ENCODE results near the gene LRRN2.

Gene LRRN2

GRCh38 chr1:204706838-204707509, 21.4 kb upstream of the LRRN2 start:
- H3K9me3 Mint-ChIP-seq, result no peaks in the 10 kb centered on the region
- peaks cover 11% of the 10 kb centered on the region for H3K4me1 Mint-ChIP-seq
- no peak overlapping the region for H3K4me3 Mint-ChIP-seq
- ATAC-seq (ENCODE audit: low read depth) (no peak), DNase-seq (ENCODE audit: low spot score in 2 of 2) (no peak)
- peaks cover 21% of the 10 kb centered on the region for H3K27me3 Mint-ChIP-seq
- H3K36me3 Mint-ChIP-seq, result no peaks in the 10 kb centered on the region
- H3K27ac Mint-ChIP-seq, result no peak overlapping the region

DNA sequence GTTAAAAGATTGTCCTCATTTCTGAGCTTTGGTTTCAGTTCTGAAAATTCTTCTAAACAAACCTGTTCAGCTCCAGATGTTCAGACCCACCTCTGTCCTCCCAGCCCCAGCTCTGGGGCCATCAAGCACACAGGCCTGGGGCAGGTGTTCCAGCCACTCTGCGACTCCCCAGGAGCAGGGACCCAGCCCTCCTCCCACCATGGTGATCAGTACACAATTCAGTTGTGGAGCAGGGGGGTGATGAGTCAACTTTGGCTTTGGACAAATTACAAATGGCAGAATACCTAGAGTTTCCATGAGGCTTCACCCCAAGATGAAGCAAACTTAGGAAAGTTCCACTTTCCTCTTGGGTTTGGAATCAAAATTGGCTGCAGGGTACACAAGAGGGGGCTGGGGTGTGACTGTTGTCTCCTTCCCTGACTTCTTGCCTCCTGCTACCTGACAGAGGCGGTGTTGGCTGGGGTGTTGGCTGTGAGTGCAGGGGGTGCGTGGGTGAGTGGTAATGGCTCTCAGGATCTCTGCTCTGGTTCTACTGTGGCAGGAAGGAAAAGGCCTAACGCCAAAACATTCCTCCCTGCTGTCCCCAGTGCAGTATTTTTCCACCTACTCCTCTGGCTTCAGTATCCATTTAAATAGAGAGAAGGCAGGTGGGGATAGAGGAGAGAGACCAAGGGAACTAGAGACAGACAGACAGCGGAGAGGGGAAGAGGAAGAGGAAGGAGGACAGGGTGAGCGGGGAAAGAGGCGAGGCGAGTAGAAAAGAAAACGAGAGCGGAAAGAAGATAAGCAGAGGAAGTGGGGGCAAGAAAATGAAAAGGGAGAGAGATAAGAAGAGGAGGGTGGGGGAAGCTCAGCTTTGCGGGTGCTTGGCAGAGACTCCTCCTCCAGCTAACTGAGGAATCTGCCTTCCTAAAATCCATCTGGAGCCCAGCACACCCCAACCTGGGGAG, 20.6 kb upstream of the LRRN2 start:
- no peak for ATAC-seq (ENCODE audit: low read depth)

GRCh38 chr1:204705493-204705811, 19.9 kb upstream of the LRRN2 start:
- Mint-ChIP-seq H3K9me3 (no peaks in the 10 kb centered on the region), H3K27me3 (peaks cover 18% of the 10 kb centered on the region), H3K36me3 (no peaks in the 10 kb centered on the region), H3K4me1 (peaks cover 9% of the 10 kb centered on the region), H3K27ac (no peak overlapping the region), H3K4me3 (no peak overlapping the region)
- no peak for DNase-seq (ENCODE audit: low spot score in 2 of 2)
- ATAC-seq (ENCODE audit: low read depth), result no peak

More for the DNA sequence above, 20.6 kb upstream of the LRRN2 start:
- Mint-ChIP-seq H3K4me1 (peaks cover 9% of the 10 kb centered on the region), H3K9me3 (no peaks in the 10 kb centered on the region), H3K27me3 (peaks cover 19% of the 10 kb centered on the region), H3K27ac (no peak overlapping the region), H3K4me3 (peak overlapping the region; percentile 12), H3K36me3 (no peaks in the 10 kb centered on the region)
- DNase-seq (ENCODE audit: low spot score in 2 of 2), result no peak

GRCh38 chr1:204704794-204705492, 19.4 kb upstream of the LRRN2 start:
- ATAC-seq (ENCODE audit: low read depth) (no peak), DNase-seq (ENCODE audit: low spot score in 2 of 2) (no peak)
- peaks cover 18% of the 10 kb centered on the region for H3K27me3 Mint-ChIP-seq
- H3K4me1 Mint-ChIP-seq, result peaks cover 9% of the 10 kb centered on the region
- H3K27ac Mint-ChIP-seq, result no peak overlapping the region
- H3K9me3 Mint-ChIP-seq, result no peaks in the 10 kb centered on the region
- no peaks in the 10 kb centered on the region for H3K36me3 Mint-ChIP-seq
- no peak overlapping the region for H3K4me3 Mint-ChIP-seq

DNA sequence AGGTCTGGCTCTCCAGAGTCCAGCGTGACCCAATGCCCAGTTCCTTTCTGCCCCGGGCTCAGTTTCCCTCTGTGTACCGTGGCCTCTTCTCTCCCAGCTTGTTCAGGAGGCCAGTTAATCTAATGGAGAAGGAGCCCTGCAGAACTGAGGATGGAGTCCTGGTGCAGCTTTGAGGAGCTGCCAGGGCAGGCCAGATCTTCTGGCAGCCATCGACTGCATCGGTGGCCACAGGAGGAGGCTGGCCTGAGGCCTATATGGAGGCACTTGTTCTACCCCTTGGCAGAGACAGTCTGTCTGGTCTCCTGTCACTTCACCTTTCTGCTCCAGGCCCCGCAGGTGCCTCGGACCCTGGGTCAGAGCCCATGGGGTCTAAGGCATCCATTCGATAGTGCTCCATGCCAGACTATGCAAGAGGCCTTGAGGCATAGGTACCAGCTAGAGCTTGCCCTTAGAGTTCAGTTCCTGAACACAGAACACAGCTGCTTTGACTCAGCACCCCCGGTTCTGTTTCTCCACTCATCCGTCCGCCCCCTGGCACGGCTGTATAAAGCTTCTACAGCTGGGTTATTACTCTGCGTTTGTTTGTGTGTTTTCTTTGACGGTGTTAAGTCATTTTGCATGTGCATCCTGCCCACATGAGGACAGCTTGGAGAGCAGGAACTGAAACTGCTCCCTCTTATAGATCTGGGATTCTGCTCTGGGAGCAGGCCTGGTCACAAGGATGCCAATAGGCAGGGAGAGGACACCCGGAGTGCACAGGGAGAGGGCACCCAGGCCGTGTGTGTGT, 18.5 kb upstream of the LRRN2 start:
- Mint-ChIP-seq H3K4me3 (no peak overlapping the region), H3K36me3 (no peaks in the 10 kb centered on the region), H3K27ac (no peak overlapping the region), H3K27me3 (peaks cover 18% of the 10 kb centered on the region), H3K4me1 (peaks cover 9% of the 10 kb centered on the region), H3K9me3 (no peaks in the 10 kb centered on the region)
- ATAC-seq (ENCODE audit: low read depth), result no peak
- no peak for DNase-seq (ENCODE audit: low spot score in 2 of 2)

GRCh38 chr1:204703268-204703664, 17.7 kb upstream of the LRRN2 start:
- peaks cover 9% of the 10 kb centered on the region for H3K4me1 Mint-ChIP-seq
- no peaks in the 10 kb centered on the region for H3K36me3 Mint-ChIP-seq
- DNase-seq (ENCODE audit: low spot score in 2 of 2) (no peak), ATAC-seq (ENCODE audit: low read depth) (no peak)
- H3K27me3 Mint-ChIP-seq, result peaks cover 19% of the 10 kb centered on the region
- H3K4me3 Mint-ChIP-seq, result no peak overlapping the region
- no peaks in the 10 kb centered on the region for H3K9me3 Mint-ChIP-seq
- no peak overlapping the region for H3K27ac Mint-ChIP-seq

DNA sequence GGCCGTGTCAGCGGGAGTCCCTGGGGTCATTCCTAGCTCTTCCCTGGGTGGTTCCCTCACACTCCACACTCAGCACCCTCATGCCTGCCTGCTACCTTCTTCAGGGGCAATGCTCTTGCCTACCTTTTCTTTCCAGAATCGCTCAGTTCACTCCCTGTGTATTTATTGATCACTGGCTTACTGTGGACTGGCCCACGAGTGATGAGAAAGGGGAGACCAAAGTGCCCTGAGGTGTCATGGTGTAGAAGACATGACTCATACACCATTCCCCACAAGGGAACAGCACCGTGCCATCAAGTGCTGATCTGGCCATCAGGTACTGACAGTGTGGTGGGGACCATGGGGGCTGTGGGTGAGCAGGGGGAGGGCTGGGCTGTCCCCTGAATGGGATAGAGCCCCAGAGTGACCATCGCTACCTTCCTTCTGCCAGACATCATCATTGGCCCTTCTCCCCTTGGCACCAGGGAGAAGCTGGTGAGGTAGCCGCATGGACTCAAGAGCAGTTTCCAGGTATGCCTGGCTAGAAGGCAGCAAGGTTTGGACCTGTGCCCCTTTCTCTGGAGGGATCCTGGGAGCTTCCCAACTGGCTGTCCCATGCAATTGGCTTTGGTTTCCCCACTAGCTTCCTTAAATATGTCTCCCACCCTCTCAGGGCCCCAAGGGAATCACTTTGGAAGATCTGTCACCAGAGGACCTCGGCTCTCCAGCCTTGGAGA, 17.2 kb upstream of the LRRN2 start:
- Mint-ChIP-seq H3K27me3 (peaks cover 16% of the 10 kb centered on the region), H3K4me3 (no peak overlapping the region), H3K27ac (no peak overlapping the region), H3K4me1 (peaks cover 9% of the 10 kb centered on the region), H3K9me3 (no peaks in the 10 kb centered on the region), H3K36me3 (no peaks in the 10 kb centered on the region)
- no peak for ATAC-seq (ENCODE audit: low read depth)
- no peak for DNase-seq (ENCODE audit: low spot score in 2 of 2)

DNA sequence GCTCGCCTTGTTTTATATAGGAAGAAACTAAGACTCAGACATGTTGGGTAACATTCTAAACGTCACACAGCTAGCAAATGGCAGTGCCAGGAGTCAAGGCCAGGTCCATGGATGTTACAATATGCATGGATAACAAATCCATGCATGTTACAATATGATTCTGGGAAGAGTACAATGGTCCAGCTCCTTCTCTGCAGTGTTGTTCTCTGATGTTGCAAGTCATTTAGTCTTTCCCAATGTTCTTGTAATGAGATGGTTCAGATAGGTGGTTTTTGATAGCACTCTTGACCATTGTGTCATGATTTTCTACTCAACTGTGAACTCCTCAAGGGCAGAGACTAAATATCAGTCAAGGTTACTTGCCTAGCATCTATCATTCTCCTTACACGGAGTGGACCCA, 15.7 kb upstream of the LRRN2 start:
- DNase-seq (ENCODE audit: low spot score in 2 of 2), result no peak
- H3K27me3 Mint-ChIP-seq, result peaks cover 17% of the 10 kb centered on the region
- H3K36me3 Mint-ChIP-seq, result no peaks in the 10 kb centered on the region
- no peak for ATAC-seq (ENCODE audit: low read depth)
- H3K9me3 Mint-ChIP-seq, result no peaks in the 10 kb centered on the region
- no peak overlapping the region for H3K27ac Mint-ChIP-seq
- H3K4me1 Mint-ChIP-seq, result peaks cover 5% of the 10 kb centered on the region
- no peak overlapping the region for H3K4me3 Mint-ChIP-seq

DNA sequence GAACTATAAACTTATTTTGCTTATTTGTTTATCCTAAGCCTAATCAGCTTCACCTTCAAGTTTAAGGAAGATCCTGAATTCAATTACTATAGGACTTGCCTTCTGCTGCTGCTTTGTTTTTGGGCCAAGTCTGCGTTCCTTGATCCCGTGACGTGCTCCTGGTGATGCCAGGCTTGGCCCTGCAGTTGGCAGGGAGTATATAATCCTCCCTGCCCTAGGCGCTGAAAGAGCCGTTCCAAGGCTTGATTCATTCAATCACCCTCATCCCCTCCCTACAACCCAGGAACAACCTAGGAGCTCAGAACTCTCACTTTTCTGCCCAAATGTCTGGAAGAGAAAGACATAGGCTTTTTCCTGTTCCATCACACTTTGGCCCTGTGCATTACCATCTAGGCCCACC, 12.4 kb upstream of the LRRN2 start:
- no peaks in the 10 kb centered on the region for H3K4me1 Mint-ChIP-seq
- ATAC-seq (ENCODE audit: low read depth), result no peak
- DNase-seq (ENCODE audit: low spot score in 2 of 2), result no peak
- H3K27ac Mint-ChIP-seq, result no peak overlapping the region
- peaks cover 18% of the 10 kb centered on the region for H3K27me3 Mint-ChIP-seq
- H3K4me3 Mint-ChIP-seq, result no peak overlapping the region
- H3K36me3 Mint-ChIP-seq, result no peaks in the 10 kb centered on the region
- no peaks in the 10 kb centered on the region for H3K9me3 Mint-ChIP-seq

GRCh38 chr1:204696606-204697005, 11.1 kb upstream of the LRRN2 start:
- Mint-ChIP-seq H3K36me3 (no peaks in the 10 kb centered on the region), H3K4me1 (peaks cover 2% of the 10 kb centered on the region), H3K4me3 (no peak overlapping the region), H3K27ac (no peak overlapping the region), H3K27me3 (peaks cover 17% of the 10 kb centered on the region), H3K9me3 (no peaks in the 10 kb centered on the region)
- ATAC-seq (ENCODE audit: low read depth) (no peak), DNase-seq (ENCODE audit: low spot score in 2 of 2) (no peak)

- ATAC-seq (ENCODE audit: low read depth), result no peak
- peaks cover 17% of the 10 kb centered on the region for H3K27me3 Mint-ChIP-seq
- no peaks in the 10 kb centered on the region for H3K36me3 Mint-ChIP-seq
- peaks cover 2% of the 10 kb centered on the region for H3K4me1 Mint-ChIP-seq
- H3K27ac Mint-ChIP-seq, result no peak overlapping the region
- no peaks in the 10 kb centered on the region for H3K9me3 Mint-ChIP-seq
- H3K4me3 Mint-ChIP-seq, result no peak overlapping the region
- no peak for DNase-seq (ENCODE audit: low spot score in 2 of 2)
Measured at GRCh38 chr1:204695692-204696091, 10.2 kb upstream of the LRRN2 start.

DNA sequence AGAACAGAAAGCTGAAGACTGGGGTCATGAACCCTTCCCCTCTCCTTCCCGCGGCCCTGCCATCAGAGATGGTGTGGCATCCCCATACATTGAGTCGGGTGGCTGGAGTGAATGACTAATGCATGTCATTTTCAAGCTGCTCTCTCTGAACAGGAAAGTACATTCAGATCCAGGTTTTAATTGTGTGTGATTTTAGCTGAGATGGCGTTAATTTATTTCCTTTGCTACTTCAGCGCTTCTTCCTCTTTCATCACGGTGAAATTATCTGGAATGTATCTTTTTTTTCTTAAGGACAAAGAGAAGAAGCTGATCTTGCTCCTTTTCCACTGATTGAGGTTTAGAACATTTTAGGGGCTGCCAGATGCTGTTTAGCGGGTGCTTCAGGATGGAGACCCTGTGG, 8.6 kb upstream of the LRRN2 start:
- H3K36me3 Mint-ChIP-seq, result no peaks in the 10 kb centered on the region
- H3K27ac Mint-ChIP-seq, result no peak overlapping the region
- H3K27me3 Mint-ChIP-seq, result peaks cover 20% of the 10 kb centered on the region
- no peak for ATAC-seq (ENCODE audit: low read depth)
- peaks cover 2% of the 10 kb centered on the region for H3K4me1 Mint-ChIP-seq
- H3K9me3 Mint-ChIP-seq, result no peaks in the 10 kb centered on the region
- no peak for DNase-seq (ENCODE audit: low spot score in 2 of 2)
- no peak overlapping the region for H3K4me3 Mint-ChIP-seq

DNA sequence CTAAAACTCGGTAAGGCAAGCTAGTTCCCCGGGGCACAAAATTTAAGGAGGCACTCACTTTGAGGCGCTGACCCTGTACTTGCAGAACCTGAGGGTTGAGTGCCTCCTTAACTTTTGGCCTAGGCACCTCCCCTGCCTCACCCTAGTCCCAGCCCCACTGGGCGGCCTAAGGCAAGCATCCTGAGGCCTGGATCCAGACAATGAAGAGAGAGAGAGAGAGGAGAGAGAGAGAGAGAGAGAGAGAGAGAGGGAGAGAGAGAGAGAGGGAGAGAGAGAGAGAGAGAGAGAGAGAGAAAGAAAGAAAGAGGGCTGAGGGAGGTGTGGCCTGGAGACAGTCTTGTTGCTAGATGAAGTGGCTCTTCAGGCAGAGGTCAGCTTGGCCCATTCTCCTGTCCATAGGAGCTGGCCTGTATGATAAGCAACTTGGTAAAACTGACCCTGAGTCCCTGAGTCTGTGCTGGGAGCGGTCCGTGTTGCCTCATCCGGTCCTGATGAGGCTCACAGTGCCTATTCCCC, 7.4 kb upstream of the LRRN2 start:
- H3K27ac Mint-ChIP-seq, result no peak overlapping the region
- H3K27me3 Mint-ChIP-seq, result peaks cover 22% of the 10 kb centered on the region
- ATAC-seq (ENCODE audit: low read depth), result no peak

More for the DNA sequence above, 7.4 kb upstream of the LRRN2 start:
- DNase-seq (ENCODE audit: low spot score in 2 of 2), result no peak
- Mint-ChIP-seq H3K4me3 (no peak overlapping the region), H3K4me1 (peaks cover 2% of the 10 kb centered on the region), H3K9me3 (no peaks in the 10 kb centered on the region), H3K36me3 (no peaks in the 10 kb centered on the region)
